HG02943 (cell line): ENCODE data around the gene CDH4.

Experiments used
- ATAC-seq: cut with Tn5 transposase; IDR thresholded peaks from one replicate; pipeline ENCODE4 v1.9.1; 2021; ENCODE audit warnings: mild to moderate bottlenecking, low read depth, moderate library complexity; ENCODE audit not compliant: unreplicated experiment

The CDH4 gene

GRCh38 chr20:61668771-61669503 is 416.9 kb downstream of the CDH4 start:
- ATAC-seq = no peak

GRCh38 chr20:61670274-61670673 is 418.2 kb downstream of the CDH4 start:
- no peak for ATAC-seq

GRCh38 chr20:61671559-61671958 is 419.5 kb downstream of the CDH4 start:
- no peak for ATAC-seq

GRCh38 chr20:61673152-61673847 is 421.2 kb downstream of the CDH4 start:
- ATAC-seq = no peak

GRCh38 chr20:61674121-61674520 is 422.1 kb downstream of the CDH4 start:
- no peak for ATAC-seq

GRCh38 chr20:61674688-61675087 is 422.6 kb downstream of the CDH4 start:
- no peak for ATAC-seq

GRCh38 chr20:61677928-61678327 is 425.9 kb downstream of the CDH4 start:
- no peak for ATAC-seq

GRCh38 chr20:61678437-61678836 is 426.4 kb downstream of the CDH4 start:
- no peak for ATAC-seq

- no peak for ATAC-seq
These were observed 427.4 kb downstream of the CDH4 start for GRCh38 chr20:61679473-61679872.

GRCh38 chr20:61680096-61680495 is 428.0 kb downstream of the CDH4 start:
- ATAC-seq = no peak

- ATAC-seq = no peak
These were observed 430.3 kb downstream of the CDH4 start for GRCh38 chr20:61682114-61682995.

- no peak for ATAC-seq
These were observed 431.1 kb downstream of the CDH4 start for GRCh38 chr20:61682996-61683681.

GRCh38 chr20:61683721-61684120 is 431.7 kb downstream of the CDH4 start:
- no peak for ATAC-seq

GRCh38 chr20:61684136-61684535 is 432.1 kb downstream of the CDH4 start:
- no peak for ATAC-seq

GRCh38 chr20:61684583-61685235 is 432.6 kb downstream of the CDH4 start:
- ATAC-seq = no peak

GRCh38 chr20:61685462-61685861 is 433.4 kb downstream of the CDH4 start:
- no peak for ATAC-seq

GRCh38 chr20:61686051-61686936 is 434.2 kb downstream of the CDH4 start:
- no peak for ATAC-seq

GRCh38 chr20:61688411-61688810 is 436.4 kb downstream of the CDH4 start:
- no peak for ATAC-seq

GRCh38 chr20:61690150-61690549 is 438.1 kb downstream of the CDH4 start:
- no peak for ATAC-seq
